ENCODE results near the gene MEX3A.
"Not testable (repeated sequence)": the region's sequence is repeated elsewhere in the genome, so short reads cannot be mapped to it uniquely, and the experiment has no call there.

MEX3A gene

DNA sequence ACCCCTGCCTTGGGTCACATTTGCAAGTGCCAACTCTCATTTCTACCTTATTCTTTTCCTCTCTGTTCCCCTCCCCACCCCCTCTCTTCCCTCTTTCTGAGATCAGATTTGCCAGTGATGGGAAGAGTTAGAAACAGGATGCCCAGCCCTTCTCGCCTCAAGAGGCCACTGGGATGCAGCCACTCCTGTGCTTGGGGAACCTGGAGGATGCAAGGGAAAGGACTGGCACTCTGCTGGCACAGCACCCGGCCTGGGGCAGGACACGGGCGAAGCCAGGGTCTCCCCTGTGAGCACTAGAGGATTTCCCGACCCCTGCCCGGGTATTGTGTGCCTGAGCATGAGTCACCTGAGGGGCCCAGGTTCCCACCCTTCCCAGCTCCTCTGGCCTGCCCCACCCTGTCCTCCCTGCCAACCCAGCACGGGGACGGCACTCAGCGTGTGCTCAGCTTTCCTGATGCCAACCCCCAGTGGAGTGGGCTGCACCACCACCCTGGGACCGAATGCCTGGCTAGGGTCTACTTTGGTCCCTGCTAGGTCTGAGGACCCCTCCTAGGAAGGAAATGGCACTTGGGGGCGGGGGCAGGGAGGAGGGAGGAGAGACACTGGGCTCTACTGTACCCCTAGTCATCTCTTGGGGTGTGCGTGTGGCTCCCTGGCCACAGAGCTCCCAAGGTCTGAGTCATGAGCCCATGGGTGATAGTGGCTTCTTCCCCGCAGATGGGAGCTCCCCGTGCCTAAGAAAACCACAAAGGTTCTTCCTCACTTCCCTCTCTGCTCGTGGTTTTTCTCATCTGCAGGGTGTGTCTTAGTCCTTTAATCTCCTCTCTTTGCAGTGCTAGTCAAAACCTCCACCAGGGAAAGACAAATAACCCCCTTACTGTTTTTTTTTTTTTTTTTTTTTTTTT lies 44.6 kb upstream of the MEX3A start:
- in situ Hi-C loops (cut with HindIII; ENCODE audit: low sequenced_read_pairs): no loop called here
- DNase-seq (ENCODE audit: low read depth, low spot score): peak; percentile 90
- TF ChIP-seq, protein P1, sequence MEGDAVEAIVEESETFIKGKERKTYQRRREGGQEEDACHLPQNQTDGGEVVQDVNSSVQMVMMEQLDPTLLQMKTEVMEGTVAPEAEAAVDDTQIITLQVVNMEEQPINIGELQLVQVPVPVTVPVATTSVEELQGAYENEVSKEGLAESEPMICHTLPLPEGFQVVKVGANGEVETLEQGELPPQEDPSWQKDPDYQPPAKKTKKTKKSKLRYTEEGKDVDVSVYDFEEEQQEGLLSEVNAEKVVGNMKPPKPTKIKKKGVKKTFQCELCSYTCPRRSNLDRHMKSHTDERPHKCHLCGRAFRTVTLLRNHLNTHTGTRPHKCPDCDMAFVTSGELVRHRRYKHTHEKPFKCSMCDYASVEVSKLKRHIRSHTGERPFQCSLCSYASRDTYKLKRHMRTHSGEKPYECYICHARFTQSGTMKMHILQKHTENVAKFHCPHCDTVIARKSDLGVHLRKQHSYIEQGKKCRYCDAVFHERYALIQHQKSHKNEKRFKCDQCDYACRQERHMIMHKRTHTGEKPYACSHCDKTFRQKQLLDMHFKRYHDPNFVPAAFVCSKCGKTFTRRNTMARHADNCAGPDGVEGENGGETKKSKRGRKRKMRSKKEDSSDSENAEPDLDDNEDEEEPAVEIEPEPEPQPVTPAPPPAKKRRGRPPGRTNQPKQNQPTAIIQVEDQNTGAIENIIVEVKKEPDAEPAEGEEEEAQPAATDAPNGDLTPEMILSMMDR (IDR thresholded peaks at IDR 0.05; ENCODE audit: low read depth, low read length): no peak
- H3K4me3 ChIP-seq (ENCODE audit: low read depth, low read length): peak overlapping the region; percentile 4

DNA sequence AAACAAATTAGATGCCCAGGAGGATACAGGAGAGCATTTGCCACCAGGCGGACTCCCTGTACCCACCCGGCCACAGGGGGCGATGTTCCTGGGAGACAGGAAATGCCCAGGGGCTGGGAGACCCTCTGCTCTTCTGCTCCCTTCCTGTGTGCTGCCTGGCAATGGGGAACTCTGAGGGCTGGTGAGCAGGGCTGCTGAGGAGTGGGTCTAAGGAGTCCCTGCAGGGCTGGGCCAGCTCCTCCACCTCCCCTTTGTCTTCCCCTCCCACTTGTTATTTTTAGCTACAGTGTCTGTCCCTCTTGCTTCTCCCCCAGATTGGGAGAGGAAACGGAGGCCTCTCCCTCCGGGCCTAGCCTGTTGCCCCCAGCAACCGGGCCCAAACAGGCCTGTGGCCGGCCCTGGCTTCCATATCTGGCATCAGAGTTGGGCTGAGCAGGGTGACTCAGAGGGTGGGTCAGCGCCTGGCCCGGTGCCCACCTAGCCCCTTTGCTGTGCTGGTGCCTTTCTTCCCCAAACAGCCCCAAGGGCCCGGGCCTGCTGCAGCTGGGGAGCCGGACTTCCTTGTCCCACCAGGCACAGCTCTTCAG lies 43.9 kb upstream of the MEX3A start:
- in situ Hi-C loops (cut with HindIII; ENCODE audit: low sequenced_read_pairs): no loop called here
- peak; percentile 98 for DNase-seq (ENCODE audit: low read depth, low spot score)
- peak overlapping the region; percentile 4 for H3K4me3 ChIP-seq (ENCODE audit: low read depth, low read length)
- TF ChIP-seq, protein P1 (IDR thresholded peaks at IDR 0.05; ENCODE audit: low read depth, low read length): peak; percentile 57

DNA sequence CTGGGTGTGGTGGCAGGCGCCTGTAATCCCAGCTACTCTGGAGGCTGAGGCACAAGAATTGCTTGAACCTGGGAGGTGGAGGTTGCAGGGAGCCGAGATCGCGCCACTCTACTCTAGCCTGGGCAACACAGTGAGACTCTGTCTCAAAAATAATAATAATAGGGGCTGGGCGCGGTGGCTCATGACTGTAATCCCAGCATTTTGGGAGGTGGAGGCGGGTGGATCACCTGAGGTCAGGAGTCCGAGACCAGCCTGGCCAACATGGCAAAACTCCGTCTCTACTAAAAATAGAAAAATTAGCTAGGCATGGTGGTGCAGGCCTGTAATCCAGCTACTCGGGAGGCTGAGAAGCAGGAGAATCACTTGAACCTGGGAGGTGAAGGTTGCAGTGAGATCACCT lies 43.3 kb upstream of the MEX3A start:
- DNase-seq (ENCODE audit: low read depth, low spot score); H3K4me3 ChIP-seq (ENCODE audit: low read depth, low read length); in situ Hi-C loops (cut with HindIII; ENCODE audit: low sequenced_read_pairs): not testable (repeated sequence)

DNA sequence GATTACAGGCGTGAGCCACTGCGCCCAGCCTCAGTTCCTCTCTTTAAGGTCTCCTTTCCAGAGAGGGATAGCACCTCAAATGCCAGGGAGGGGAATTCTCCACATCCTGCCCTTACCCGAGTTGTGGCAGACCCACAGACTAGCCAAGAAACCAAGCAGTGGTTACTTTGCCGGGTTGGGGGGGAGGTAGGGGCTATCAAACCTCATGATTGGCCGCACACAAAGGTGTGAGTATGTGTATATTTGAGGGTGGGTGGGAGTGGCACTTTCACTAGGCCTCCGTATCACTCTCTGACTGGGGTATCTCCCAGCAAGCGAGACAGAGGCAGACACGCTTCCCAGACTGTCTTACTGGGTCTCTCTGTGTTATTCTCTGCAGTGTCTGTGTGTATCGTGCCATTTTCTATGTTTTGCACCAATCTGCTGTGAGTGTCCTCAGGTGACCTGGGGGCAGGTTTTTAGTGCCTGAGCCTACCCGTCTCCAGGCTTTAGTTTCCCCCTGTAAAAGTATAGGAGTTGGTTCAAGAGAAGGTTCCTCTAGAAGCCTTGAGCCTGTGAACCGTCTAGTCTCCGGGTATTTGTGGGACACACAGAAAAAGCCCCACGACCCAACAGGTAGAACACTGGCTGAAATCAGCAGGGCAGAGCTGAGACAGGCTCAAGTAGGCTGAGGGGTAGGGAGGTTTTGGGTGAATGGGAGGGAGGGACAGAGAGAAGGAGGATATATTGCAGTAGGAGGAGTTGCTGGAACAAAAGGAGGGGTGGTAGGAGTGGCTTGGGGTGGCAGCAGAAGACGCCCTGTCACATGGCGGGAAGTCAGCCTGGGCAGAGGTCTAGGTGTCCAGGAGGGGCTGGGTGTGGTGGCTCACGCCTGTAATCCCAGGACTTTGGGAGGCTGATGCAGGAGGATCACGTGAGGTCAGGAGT lies 42.6 kb upstream of the MEX3A start:
- no peak for DNase-seq (ENCODE audit: low read depth, low spot score)
- TF ChIP-seq, protein P1 (IDR thresholded peaks at IDR 0.05; ENCODE audit: low read depth, low read length): no peak
- in situ Hi-C loops (cut with HindIII; ENCODE audit: low sequenced_read_pairs): no loop called here
- no peak overlapping the region for H3K4me3 ChIP-seq (ENCODE audit: low read depth, low read length)

DNA sequence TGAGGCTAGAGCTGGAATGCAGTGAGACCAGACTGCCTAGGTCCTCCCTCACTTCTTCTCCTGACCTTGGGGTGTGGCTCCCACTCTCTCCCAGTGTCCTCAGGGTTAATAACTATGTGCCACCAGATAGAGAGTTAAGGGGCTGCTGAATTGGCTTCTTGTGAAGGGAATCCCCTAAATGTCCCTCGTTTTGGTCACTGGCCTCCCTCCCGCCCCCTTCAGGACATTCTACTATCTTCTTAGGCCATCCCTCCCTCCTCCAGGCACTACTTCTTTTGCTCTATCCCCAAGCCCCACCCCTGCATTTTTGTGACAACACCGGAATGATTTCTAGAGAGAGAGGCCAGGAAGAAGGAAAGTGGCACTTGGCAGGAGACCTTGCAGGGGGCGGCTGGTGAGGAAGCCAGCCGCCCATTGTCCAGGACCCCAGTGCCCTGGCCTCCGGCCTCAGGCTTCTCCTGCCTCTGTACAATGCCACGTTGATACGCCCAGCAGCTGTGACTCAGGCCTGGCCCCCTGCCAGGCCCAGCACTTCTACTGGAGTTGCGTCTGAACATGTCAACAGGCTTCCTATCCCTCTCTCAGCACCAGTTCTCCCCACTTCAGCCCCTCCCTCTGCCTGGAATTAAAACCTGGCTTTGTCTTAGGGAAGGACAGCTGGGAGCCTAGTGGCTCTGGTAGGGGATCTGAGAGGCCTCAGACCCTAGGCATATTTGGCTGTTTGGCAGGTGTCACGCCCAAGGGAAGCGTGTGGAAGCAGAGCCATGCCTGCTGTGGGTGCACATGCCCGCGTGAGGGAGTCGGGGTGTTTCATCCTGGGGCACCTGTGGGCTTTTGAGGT lies 41.3 kb upstream of the MEX3A start:
- peak overlapping the region; percentile 21 for H3K4me3 ChIP-seq (ENCODE audit: low read depth, low read length)
- in situ Hi-C loops (cut with HindIII; ENCODE audit: low sequenced_read_pairs): no loop called here
- DNase-seq (ENCODE audit: low read depth, low spot score): peak; percentile 99
- TF ChIP-seq, protein P1 (IDR thresholded peaks at IDR 0.05; ENCODE audit: low read depth, low read length): peak; percentile 38

DNA sequence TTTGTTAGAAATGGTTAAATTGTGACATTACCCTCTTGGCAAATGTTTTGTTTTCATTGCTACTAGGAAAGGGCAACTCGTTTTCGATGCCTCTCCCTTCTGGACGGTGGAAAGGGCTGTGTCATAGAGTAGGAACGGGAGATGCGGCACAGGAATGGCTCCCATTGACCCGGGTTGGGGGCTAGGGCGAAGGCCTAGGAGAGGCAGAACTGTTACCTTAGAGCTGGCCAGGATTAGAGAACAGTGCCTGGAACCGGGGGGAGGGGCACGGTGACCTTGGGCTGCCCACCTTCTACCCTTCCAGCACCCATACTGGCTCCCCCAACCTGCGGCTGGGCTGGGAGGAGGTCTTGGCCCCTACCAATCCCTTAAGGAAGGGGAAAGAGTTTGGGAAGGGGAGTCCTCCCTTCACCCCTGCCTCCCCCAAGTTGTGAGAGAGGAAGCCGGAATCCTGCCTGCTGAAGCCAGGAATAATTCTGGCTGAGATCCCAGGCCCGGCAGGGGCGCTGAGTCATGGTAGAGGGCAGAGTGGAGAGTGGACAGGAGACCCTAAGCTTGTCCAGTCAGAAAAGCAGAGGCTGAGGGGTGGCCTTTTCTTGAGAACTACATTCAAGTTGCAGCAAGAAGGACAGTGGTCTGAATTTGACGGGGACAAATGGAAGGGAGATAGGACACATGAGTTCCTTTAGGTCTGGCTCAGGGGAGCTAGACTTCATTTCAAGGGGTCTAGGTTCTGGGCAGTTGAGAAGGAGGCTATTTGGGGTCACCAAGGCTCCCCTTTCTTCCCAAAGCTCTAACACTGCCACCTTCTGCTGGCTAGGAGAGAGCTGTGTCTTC lies 40.5 kb upstream of the MEX3A start:
- TF ChIP-seq, protein P1 (IDR thresholded peaks at IDR 0.05; ENCODE audit: low read depth, low read length): no peak
- in situ Hi-C loops (cut with HindIII; ENCODE audit: low sequenced_read_pairs): no loop called here
- peak; percentile 98 for DNase-seq (ENCODE audit: low read depth, low spot score)
- peak overlapping the region; percentile 30 for H3K4me3 ChIP-seq (ENCODE audit: low read depth, low read length)
